ENCODE data around the gene KIAA0825.

DNA sequence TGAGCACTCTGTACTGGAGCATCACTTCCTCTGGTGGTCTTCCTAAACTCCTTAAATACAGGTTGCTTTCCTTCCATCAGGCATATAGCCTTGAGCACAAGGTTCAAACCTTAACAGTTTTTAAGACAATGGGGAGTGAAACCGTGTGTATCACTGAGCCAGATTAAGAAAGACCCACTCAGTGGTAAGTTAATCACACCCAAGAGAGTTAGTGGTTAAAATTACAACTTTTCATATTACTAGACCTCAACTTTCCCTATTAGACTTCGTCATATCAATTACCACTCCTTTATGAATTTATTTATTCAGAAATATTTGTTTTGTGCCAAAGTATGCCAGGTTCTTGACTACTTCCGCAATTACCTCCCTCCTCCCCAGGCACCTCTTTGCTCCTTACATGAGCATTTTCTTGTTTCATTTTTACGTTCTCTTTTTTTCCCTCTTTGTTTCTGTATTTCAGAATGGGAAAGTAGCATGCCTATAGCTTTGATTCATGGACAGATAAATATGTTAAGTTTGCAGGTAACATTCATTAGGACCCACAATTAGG, 351.0 kb downstream of the KIAA0825 start:
- TF ChIP-seq, protein P1, sequence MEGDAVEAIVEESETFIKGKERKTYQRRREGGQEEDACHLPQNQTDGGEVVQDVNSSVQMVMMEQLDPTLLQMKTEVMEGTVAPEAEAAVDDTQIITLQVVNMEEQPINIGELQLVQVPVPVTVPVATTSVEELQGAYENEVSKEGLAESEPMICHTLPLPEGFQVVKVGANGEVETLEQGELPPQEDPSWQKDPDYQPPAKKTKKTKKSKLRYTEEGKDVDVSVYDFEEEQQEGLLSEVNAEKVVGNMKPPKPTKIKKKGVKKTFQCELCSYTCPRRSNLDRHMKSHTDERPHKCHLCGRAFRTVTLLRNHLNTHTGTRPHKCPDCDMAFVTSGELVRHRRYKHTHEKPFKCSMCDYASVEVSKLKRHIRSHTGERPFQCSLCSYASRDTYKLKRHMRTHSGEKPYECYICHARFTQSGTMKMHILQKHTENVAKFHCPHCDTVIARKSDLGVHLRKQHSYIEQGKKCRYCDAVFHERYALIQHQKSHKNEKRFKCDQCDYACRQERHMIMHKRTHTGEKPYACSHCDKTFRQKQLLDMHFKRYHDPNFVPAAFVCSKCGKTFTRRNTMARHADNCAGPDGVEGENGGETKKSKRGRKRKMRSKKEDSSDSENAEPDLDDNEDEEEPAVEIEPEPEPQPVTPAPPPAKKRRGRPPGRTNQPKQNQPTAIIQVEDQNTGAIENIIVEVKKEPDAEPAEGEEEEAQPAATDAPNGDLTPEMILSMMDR (IDR thresholded peaks at IDR 0.05), result no peak
- TF ChIP-seq POLR2A (IDR thresholded peaks at IDR 0.05), result no peak

All from Peyer's patch (tissue), 4 donors.